Right atrium auricular region (tissue), 2 donors: ENCODE data around the gene SYNDIG1. TPM values are rescaled to one million over a fixed set of nuclear protein-coding genes. Genes with fewer than 3 reads are reported as not detected.

Experiments used
- DNase-seq: peaks from one replicate; pipeline ENCODE4 v3.0.0-alpha.2; 2019; ENCODE audit warnings: low spot score
- H3K27ac ChIP-seq, 2 donors: fragments of 200-600 bp; sonication (generic); 1 replicate in 1 of 2; 2 replicates in 1 of 2; pipeline ENCODE4 v1.5.1; 2016 to 2019
- H3K27me3 ChIP-seq, 2 donors: fragments of 200-600 bp; sonication (generic); one replicate each; pipeline versions ENCODE4 v1.5.1 to v1.6.0; 2017 to 2019
- H3K36me3 ChIP-seq: fragments of 200-600 bp; sonication (generic); one replicate; pipeline ENCODE4 v1.5.1; 2016
- H3K4me1 ChIP-seq, 2 donors: fragments of 200-600 bp; sonication (generic); one replicate each; pipeline versions ENCODE4 v1.5.1 to v1.6.0; 2017 to 2019
- H3K4me3 ChIP-seq, 2 donors: fragments of 200-600 bp; sonication (generic); 1 replicate in 1 of 2; 2 replicates in 1 of 2; pipeline ENCODE4 v1.5.1; 2017 to 2019; ENCODE audit warnings: mild to moderate bottlenecking in 1 of 2, moderate library complexity in 1 of 2
- H3K9me3 ChIP-seq, 2 donors: fragments of 200-600 bp; sonication (generic); one replicate each; pipeline ENCODE4 v1.5.1; 2019
- CTCF ChIP-seq, 2 donors: fragments of 200-600 bp; sonication (generic); IDR thresholded peaks; one replicate each; pipeline ENCODE4 v1.5.1; 2019; ENCODE audit warnings: antibody characterized with exemption in 2 of 2
- total RNA-seq, 2 donors: library from RNA; depleted of rRNA; stranded (reverse); fragments of >200 nt; gene quantifications; one replicate each; pipeline ENCODE4 v1.1.0, GENCODE V29; 2016

Gene SYNDIG1
- total RNA-seq, result 10 to 100 TPM; 21.7 to 38.1 TPM

DNA sequence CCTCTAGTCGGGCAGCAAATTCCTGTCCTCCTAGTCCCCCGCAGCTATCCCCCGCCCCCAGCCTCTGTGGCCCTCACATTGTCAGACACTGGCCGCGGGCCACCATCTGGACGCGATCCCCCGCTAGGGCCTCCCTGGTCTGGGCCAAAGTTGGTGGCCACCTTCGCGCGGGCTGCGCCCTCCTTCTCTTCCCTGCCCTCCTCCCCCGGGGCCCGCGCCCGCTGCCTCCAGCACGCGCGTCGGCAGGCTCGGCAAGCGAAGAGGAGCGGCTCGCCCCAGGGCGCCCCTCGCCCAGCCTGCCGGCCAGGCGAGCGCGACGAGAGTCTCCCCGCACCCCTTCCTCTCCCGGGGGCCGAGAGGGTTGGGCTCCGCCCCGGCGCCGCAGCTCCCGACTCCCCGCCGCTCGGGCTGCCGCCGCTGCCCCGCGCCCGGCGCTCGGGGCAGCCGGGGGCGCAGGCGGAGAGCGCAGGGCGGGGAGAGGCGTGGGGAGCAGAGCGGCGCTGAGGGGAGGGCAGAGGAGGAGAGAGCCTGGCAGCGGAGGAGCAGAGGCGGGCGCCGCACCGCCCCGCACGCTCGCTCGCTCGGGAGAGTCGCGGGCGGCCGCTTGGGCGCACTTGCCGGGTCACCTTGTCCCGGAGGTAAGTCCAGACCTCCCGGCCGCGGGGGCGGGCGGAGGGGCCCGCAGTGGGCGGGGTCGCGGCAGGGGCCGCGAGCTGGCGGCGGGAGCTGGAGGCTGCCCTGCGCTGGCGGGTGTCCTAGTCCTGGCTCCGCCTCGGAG is at the start of gene SYNDIG1:
Gene SYNDIG1, plus strand, starts transcription at position 514 of the 778 bp plus-strand sequence. CDS start 73,469 bp downstream, outside the sequence.
- Histone ChIP-seq H3K4me1 (peaks cover 0 to 35% of the 10 kb centered on the region in 2 donors), H3K9me3 (no peaks in the 10 kb centered on the region), H3K27ac (peak within 1 kb of the TSS; percentile 73 to 92), H3K27me3 (no peaks in the 10 kb centered on the region), H3K4me3 (peak within 1 kb of the TSS; percentile 59 to 61), H3K36me3 (no peaks in the 10 kb centered on the region)
- no peak for DNase-seq
- no peak for TF ChIP-seq CTCF (IDR thresholded peaks at IDR 0.05)

GRCh38 chr20:24419786-24420185 is 49.6 kb upstream of the SYNDIG1 start:
- H3K27ac ChIP-seq, result no peak overlapping the region
- TF ChIP-seq CTCF (IDR thresholded peaks at IDR 0.05), result no peak
- H3K4me3 ChIP-seq, result no peak overlapping the region
- H3K9me3 ChIP-seq, result peaks cover 0 to 12% of the 10 kb centered on the region in 2 donors
- H3K27me3 ChIP-seq, result no peaks in the 10 kb centered on the region
- H3K4me1 ChIP-seq, result no peaks in the 10 kb centered on the region
- no peak for DNase-seq
- no peaks in the 10 kb centered on the region for H3K36me3 ChIP-seq

DNA sequence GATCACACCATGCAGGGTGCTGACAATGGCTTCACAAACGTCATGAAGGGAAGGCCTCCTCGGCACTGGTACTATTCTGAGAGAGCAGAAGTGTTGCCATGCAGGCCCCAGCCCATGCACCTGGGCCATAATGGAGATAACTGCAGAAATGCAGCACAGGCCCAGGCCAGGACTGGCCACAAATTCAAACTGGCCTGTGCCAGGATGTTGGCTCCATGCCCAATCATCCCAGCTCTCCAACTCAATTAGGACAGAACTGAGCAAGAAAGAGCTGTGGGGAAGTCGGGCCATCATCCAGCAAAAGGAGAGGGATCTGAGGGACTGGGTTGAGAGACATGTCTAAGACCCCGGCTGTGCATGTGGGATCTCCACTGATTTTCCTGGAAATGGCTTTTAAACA is 48.9 kb upstream of the SYNDIG1 start:
- no peak for DNase-seq
- H3K9me3 ChIP-seq, result peaks cover 0 to 4% of the 10 kb centered on the region in 2 donors
- no peaks in the 10 kb centered on the region for H3K4me1 ChIP-seq
- no peak overlapping the region for H3K4me3 ChIP-seq
- no peak overlapping the region for H3K27ac ChIP-seq
- no peaks in the 10 kb centered on the region for H3K36me3 ChIP-seq
- TF ChIP-seq CTCF (IDR thresholded peaks at IDR 0.05), result no peak
- no peaks in the 10 kb centered on the region for H3K27me3 ChIP-seq

GRCh38 chr20:24421071-24421470 is 48.4 kb upstream of the SYNDIG1 start:
- H3K9me3 ChIP-seq, result peaks cover 0 to 3% of the 10 kb centered on the region in 2 donors
- no peaks in the 10 kb centered on the region for H3K4me1 ChIP-seq
- DNase-seq, result no peak
- TF ChIP-seq CTCF (IDR thresholded peaks at IDR 0.05), result no peak
- no peak overlapping the region for H3K4me3 ChIP-seq
- H3K36me3 ChIP-seq, result no peaks in the 10 kb centered on the region
- no peak overlapping the region for H3K27ac ChIP-seq
- H3K27me3 ChIP-seq, result no peaks in the 10 kb centered on the region

DNA sequence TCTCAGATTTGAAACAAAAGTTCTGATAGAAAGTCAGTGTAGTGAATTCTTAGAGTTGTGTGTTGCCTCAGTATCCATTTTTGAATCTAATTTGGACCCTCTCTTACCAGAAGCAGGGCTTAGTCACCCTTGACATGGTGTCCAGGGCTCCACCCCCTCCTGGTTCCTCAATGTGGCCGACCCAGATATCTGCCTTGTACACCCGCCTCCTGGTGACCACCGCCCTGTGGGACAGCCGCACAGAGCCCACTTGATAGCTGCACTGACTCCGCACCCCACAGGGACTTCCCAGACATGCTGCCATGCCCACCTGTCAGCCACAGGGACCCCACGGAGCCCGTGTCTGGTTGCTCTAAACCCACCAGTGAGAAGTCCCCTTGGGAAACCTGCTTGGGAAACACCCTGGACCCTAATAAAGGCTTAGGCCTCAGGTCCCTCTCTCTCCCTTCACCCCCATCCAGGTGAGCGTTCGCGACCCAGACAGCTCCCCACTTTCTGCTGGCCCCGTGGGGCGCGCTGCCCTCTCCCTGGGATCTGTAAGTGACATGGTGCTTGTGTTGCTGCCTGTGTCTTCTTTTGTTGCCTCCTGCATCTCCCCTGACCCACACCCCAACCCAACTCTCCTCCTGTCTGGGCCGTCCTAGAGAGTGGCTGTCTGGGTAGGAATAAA is 47.2 kb upstream of the SYNDIG1 start:
- no peak for DNase-seq
- no peak for TF ChIP-seq CTCF (IDR thresholded peaks at IDR 0.05)
- H3K9me3 ChIP-seq, result no peaks in the 10 kb centered on the region
- no peaks in the 10 kb centered on the region for H3K4me1 ChIP-seq
- H3K27me3 ChIP-seq, result no peaks in the 10 kb centered on the region
- H3K4me3 ChIP-seq, result no peak overlapping the region
- H3K27ac ChIP-seq, result no peak overlapping the region
- H3K36me3 ChIP-seq, result no peaks in the 10 kb centered on the region
